Trophoblast cell (in vitro differentiated cells and primary cell): ENCODE results near the gene CSNK2B.

Experiments
- DNase-seq, 2 donors: peaks; one replicate each; pipeline ENCODE4 v3.0.0-alpha.2; 2016
- H2AFZ ChIP-seq: 2 replicates; pipeline ENCODE4 v1.6.1; 2013; ENCODE audit warnings: low read length, moderate library complexity, mild to moderate bottlenecking; ENCODE audit not compliant: insufficient read depth, poor library complexity
- H2AK5ac ChIP-seq: 2 replicates; pipeline ENCODE4 v1.6.1; 2013; ENCODE audit warnings: mild to moderate bottlenecking, low read length
- H2BK120ac ChIP-seq: 2 replicates; pipeline ENCODE4 v1.6.1; 2013; ENCODE audit warnings: low read length, mild to moderate bottlenecking, moderate library complexity; ENCODE audit not compliant: insufficient read depth, poor library complexity
- H2BK12ac ChIP-seq: 2 replicates; pipeline ENCODE4 v1.6.1; 2013; ENCODE audit warnings: mild to moderate bottlenecking, low read length, moderate library complexity
- H2BK5ac ChIP-seq: 2 replicates; pipeline ENCODE4 v1.6.1; 2013; ENCODE audit warnings: low read length, low read depth, moderate library complexity, mild to moderate bottlenecking; ENCODE audit not compliant: poor library complexity
- H3K14ac ChIP-seq: 2 replicates; pipeline ENCODE4 v1.6.1; 2013; ENCODE audit warnings: mild to moderate bottlenecking, low read length
- H3K18ac ChIP-seq: 2 replicates; pipeline ENCODE4 v1.6.1; 2013; ENCODE audit warnings: mild to moderate bottlenecking, low read length
- H3K23ac ChIP-seq: 2 replicates; pipeline ENCODE4 v1.6.1; 2013; ENCODE audit warnings: low read length
- H3K27ac ChIP-seq: 2 replicates; pipeline ENCODE4 v1.5.1; 2013; ENCODE audit warnings: low read depth, mild to moderate bottlenecking, inconsistent platforms, low read length, moderate library complexity
- H3K27me3 ChIP-seq: 2 replicates; pipeline ENCODE4 v1.6.1; 2013; ENCODE audit warnings: inconsistent platforms, mild to moderate bottlenecking, low read length, moderate library complexity; ENCODE audit not compliant: insufficient read depth
- H3K36me3 ChIP-seq, 2 experiments: 1 replicate in 1 of 2; 2 replicates in 1 of 2; pipeline ENCODE4 v1.6.1; 2013; ENCODE audit warnings: low read length in 2 of 2, mild to moderate bottlenecking in 2 of 2, moderate library complexity in 1 of 2; ENCODE audit not compliant: insufficient read depth in 2 of 2, control insufficient read depth in 1 of 2
- H3K4ac ChIP-seq: 2 replicates; pipeline ENCODE4 v1.6.1; 2013; ENCODE audit warnings: low read depth, mild to moderate bottlenecking, low read length, moderate library complexity
- H3K4me1 ChIP-seq, 2 experiments: 1 replicate in 1 of 2; 2 replicates in 1 of 2; pipeline ENCODE4 v1.6.1; 2013; ENCODE audit warnings: low read length in 2 of 2, mild to moderate bottlenecking in 2 of 2, moderate library complexity in 1 of 2; ENCODE audit not compliant: insufficient read depth in 2 of 2, control insufficient read depth in 1 of 2
- H3K4me2 ChIP-seq: 2 replicates; pipeline ENCODE4 v1.6.1; 2013; ENCODE audit warnings: inconsistent platforms, mild to moderate bottlenecking, low read length, moderate library complexity
- H3K4me3 ChIP-seq: 2 replicates; pipeline ENCODE4 v1.5.1; 2013; ENCODE audit warnings: mild to moderate bottlenecking, low read depth, low read length, inconsistent platforms
- H3K79me1 ChIP-seq: one replicate; pipeline ENCODE4 v1.6.1; 2013; ENCODE audit warnings: low read length
- H3K79me2 ChIP-seq: 2 replicates; pipeline ENCODE4 v1.6.1; 2013; ENCODE audit warnings: low read length, mild to moderate bottlenecking; ENCODE audit not compliant: control insufficient read depth, insufficient read depth, poor library complexity
- H3K9ac ChIP-seq: 2 replicates; pipeline ENCODE4 v1.6.1; 2013; ENCODE audit warnings: mild to moderate bottlenecking, low read length
- H3K9me3 ChIP-seq: 2 replicates; pipeline ENCODE4 v1.6.1; 2013; ENCODE audit warnings: low read depth, mild to moderate bottlenecking, control low read depth, inconsistent platforms, low read length; ENCODE audit not compliant: insufficient read depth
- H4K12ac ChIP-seq: 2 replicates; pipeline ENCODE4 v1.6.1; 2013; ENCODE audit warnings: low read depth, mild to moderate bottlenecking, low read length, moderate library complexity
- H4K8ac ChIP-seq: 2 replicates; pipeline ENCODE4 v1.6.1; 2013; ENCODE audit warnings: low read depth, mild to moderate bottlenecking, low read length, moderate library complexity
- H4K91ac ChIP-seq: one replicate; pipeline ENCODE4 v1.6.1; 2013; ENCODE audit warnings: low read depth, mild to moderate bottlenecking, low read length, moderate library complexity
- WGBS: extraction: QIAGEN DNeasy Blood & Tissue Kit; methylation state at CpG from one replicate; pipeline ENCODE4 v1.1.7; 2013; ENCODE audit warnings: missing lambda C conversion rate; ENCODE audit not compliant: insufficient read length, insufficient coverage; ENCODE audit errors: extremely low coverage; 5-methylcytosine and 5-hydroxymethylcytosine counted together

CSNK2B gene

GRCh38 chr6:31658983-31659648 is 6.8 kb upstream of the CSNK2B start:
- Histone ChIP-seq H2AFZ (no peak overlapping the region), H3K14ac (no peak overlapping the region), H2BK5ac (no peak overlapping the region), H3K9me3 (no peaks in the 10 kb centered on the region), H4K91ac (no peak overlapping the region), H3K79me1 (peaks cover 9% of the 10 kb centered on the region), H3K27me3 (no peaks in the 10 kb centered on the region), H2BK120ac (no peak overlapping the region), H3K36me3 (peaks cover 18 to 25% of the 10 kb centered on the region in 2 experiments), H4K8ac (no peak overlapping the region), H2AK5ac (no peak overlapping the region), H3K4ac (peak overlapping the region; percentile 54), H3K4me1 (peaks cover 15 to 23% of the 10 kb centered on the region in 2 experiments), H3K23ac (no peak overlapping the region), H3K9ac (no peak overlapping the region), H3K27ac (no peak overlapping the region), H3K4me3 (no peak overlapping the region), H3K79me2 (peaks cover 15% of the 10 kb centered on the region), H3K18ac (no peak overlapping the region), H3K4me2 (peak overlapping the region; percentile 84), H2BK12ac (no peak overlapping the region), H4K12ac (no peak overlapping the region)
- no CpG with 5 or more reads among the region's 13 CpGs for WGBS
- DNase-seq, result no peak

- H2AK5ac ChIP-seq, result peak overlapping the region; percentile 97
- H3K4me2 ChIP-seq, result peak overlapping the region; percentile 84
- no peak overlapping the region for H2BK12ac ChIP-seq
- H4K91ac ChIP-seq, result peak overlapping the region; percentile 74
- peaks cover 18 to 26% of the 10 kb centered on the region in 2 experiments for H3K4me1 ChIP-seq
- H3K79me2 ChIP-seq, result peaks cover 20% of the 10 kb centered on the region
- H2AFZ ChIP-seq, result no peak overlapping the region
- H3K36me3 ChIP-seq, result peaks cover 18 to 25% of the 10 kb centered on the region in 2 experiments
- WGBS, result no CpG with 5 or more reads among the region's 13 CpGs
- H3K4ac ChIP-seq, result peak overlapping the region; percentile 71
- H3K23ac ChIP-seq, result peak overlapping the region; percentile 44
- H3K14ac ChIP-seq, result peak overlapping the region; percentile 90
- H2BK5ac ChIP-seq, result peak overlapping the region; percentile 55
- no peaks in the 10 kb centered on the region for H3K27me3 ChIP-seq
- H3K9me3 ChIP-seq, result no peaks in the 10 kb centered on the region
- H3K27ac ChIP-seq, result peak overlapping the region; percentile 85
- H3K4me3 ChIP-seq, result peak overlapping the region; percentile 88
- H4K8ac ChIP-seq, result peak overlapping the region; percentile 93
- H3K9ac ChIP-seq, result peak overlapping the region; percentile 93
- peak in 1 of 2 donors; percentile 25 for DNase-seq
- peak overlapping the region; percentile 93 for H4K12ac ChIP-seq
- H3K79me1 ChIP-seq, result peaks cover 13% of the 10 kb centered on the region
- peak overlapping the region; percentile 75 for H2BK120ac ChIP-seq
- H3K18ac ChIP-seq, result peak overlapping the region; percentile 79
Measured at GRCh38 chr6:31659649-31660380, 6.1 kb upstream of the CSNK2B start.

- Histone ChIP-seq H3K14ac (peak within 1 kb of the TSS; percentile 90), H2BK12ac (no peak within 1 kb of the TSS), H4K91ac (peak within 1 kb of the TSS; percentile 74), H3K18ac (peak within 1 kb of the TSS; percentile 79), H2AFZ (peak within 1 kb of the TSS; percentile 46), H4K8ac (peak within 1 kb of the TSS; percentile 93), H3K23ac (peak within 1 kb of the TSS; percentile 44), H3K4me1 (peaks cover 18 to 26% of the 10 kb centered on the region in 2 experiments), H3K9ac (peak within 1 kb of the TSS; percentile 93), H3K4ac (peak within 1 kb of the TSS; percentile 71), H2BK120ac (peak within 1 kb of the TSS; percentile 75), H4K12ac (peak within 1 kb of the TSS; percentile 93), H3K9me3 (no peaks in the 10 kb centered on the region), H3K79me1 (peaks cover 20% of the 10 kb centered on the region), H2AK5ac (peak within 1 kb of the TSS; percentile 97), H3K4me2 (peak within 1 kb of the TSS; percentile 84), H3K4me3 (peak within 1 kb of the TSS; percentile 88), H3K79me2 (peaks cover 25% of the 10 kb centered on the region), H3K36me3 (peaks cover 18 to 25% of the 10 kb centered on the region in 2 experiments), H3K27me3 (no peaks in the 10 kb centered on the region), H2BK5ac (peak within 1 kb of the TSS; percentile 55), H3K27ac (peak within 1 kb of the TSS; percentile 85)
- DNase-seq, result peak; percentile 69 to 73
- no CpG with 5 or more reads among the region's 52 CpGs for WGBS
Measured at GRCh38 chr6:31660381-31661261, 5.3 kb upstream of the CSNK2B start, which contains the start of gene C6orf47. Gene C6orf47 (minus strand): TSS chr6:31660778. CDS start chr6:31659947, 831 bp downstream.
